ENCODE data around the gene CNBD2.
"Not testable (repeated sequence)": the region's sequence is repeated elsewhere in the genome, so short reads cannot be mapped to it uniquely, and the experiment has no call there.

Gene CNBD2

GRCh38 chr20:35975576-35976373 is 7.4 kb downstream of the CNBD2 start:
- no peak for DNase-seq (ENCODE audit: low spot score)

DNA sequence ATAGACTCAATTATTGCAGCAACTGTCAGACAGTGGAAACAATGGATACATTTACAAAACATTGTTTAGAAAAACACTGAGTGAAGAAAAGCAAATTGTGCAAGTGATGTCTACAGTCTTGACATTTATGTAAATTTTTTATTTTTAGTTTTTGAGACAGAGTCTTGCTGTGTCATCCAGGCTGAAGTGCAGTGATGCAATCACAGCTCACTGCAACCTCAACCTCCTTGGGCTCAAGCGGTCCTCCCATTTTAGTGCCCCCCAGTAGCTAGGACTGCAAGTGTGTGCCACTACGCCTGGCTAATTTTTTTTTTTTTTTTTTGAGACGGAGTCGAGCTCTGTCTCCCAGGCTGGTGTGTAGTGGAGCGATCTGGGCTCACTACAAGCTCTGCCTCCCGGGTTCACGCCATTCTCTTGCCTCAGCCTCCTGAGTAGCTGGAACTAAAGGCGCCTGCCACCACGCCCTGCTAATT is 9.7 kb downstream of the CNBD2 start:
- no peak for DNase-seq (ENCODE audit: low spot score)

DNA sequence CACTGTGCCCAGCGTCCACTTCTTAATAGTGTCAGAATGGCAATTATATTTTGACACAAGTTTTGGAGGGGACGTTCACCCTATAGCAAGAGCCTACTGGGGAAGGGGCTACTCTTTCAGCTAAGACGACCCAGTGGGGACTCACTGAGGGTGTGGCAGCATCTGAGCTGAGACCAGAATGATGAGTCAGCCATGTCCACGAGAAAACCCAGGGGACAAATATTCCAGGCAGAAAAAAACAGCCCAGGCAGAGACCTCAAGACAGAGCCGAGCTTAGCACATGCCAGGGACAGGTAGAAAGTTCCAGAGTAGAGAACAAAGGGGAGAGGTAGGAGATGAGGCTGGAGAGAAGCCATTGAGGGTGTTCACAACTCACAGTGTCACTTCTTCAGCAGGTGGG is 11.2 kb downstream of the CNBD2 start:
- DNase-seq (ENCODE audit: low spot score), result no peak

GRCh38 chr20:35981969-35982368 is 13.6 kb downstream of the CNBD2 start:
- no peak for DNase-seq (ENCODE audit: low spot score)

- DNase-seq (ENCODE audit: low spot score), result no peak
Observed at GRCh38 chr20:35984382-35984781, 16.0 kb downstream of the CNBD2 start.

GRCh38 chr20:35985806-35986205 is 17.4 kb downstream of the CNBD2 start:
- no peak for DNase-seq (ENCODE audit: low spot score)

DNA sequence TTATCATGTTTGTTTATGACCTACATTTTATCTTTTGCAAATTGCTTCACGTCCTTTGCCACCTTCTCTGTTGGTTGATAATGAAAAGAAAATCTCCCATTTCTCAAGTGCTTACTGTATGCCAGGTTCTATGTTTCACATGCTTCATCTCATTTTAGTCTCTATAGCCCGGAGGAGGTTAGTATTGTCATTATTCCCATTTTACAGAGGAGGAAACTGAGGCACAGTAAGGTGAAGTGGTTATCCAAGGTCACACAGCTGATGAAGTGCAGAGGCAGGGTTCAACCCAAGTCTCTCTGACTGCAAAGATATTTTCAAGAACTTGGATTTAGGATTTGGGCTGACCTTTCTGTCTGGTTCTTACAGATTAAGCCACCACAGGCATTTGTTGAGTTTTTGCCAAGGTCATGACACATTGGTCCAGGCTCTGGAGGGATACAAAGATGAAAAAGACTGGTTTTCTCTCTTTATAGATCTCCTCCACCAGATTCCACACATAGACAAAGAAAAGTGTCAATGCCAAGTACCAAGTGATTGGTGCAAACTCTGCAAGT is 20.6 kb downstream of the CNBD2 start:
- DNase-seq (ENCODE audit: low spot score), result no peak

GRCh38 chr20:35991142-35991771 is 22.9 kb downstream of the CNBD2 start:
- peak; percentile 62 for DNase-seq (ENCODE audit: low spot score)

GRCh38 chr20:35992713-35993335 is 24.4 kb downstream of the CNBD2 start:
- DNase-seq (ENCODE audit: low spot score), result peak; percentile 89

DNA sequence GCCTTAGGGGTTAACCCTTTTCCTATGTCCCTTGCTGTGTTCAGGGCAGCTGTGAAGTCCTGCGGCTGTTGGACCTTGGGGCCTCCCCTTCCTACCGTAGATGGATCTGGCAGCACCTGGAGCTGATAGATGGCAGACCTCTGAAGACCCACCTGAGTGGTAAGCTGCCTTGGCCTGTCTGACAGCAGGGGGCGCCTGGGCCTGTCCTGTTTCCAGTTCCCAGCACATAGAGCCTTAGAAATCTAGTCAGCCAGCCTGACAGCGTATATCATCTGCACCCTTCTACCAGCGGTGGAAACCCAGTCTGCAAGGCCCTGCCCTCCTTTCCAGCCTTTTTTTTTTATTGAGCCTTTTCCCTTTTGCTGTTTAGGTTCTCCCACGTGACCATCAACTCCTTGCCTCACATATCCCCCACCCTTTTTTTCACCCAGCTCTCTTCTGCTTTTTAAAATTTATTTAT is 26.6 kb downstream of the CNBD2 start:
- DNase-seq (ENCODE audit: low spot score), result peak; percentile 89

- DNase-seq (ENCODE audit: low spot score), result not testable (repeated sequence)
Observed at GRCh38 chr20:35996492-35996891, 28.1 kb downstream of the CNBD2 start.

GRCh38 chr20:36001331-36001730 is 32.9 kb downstream of the CNBD2 start:
- DNase-seq (ENCODE audit: low spot score), result not testable (repeated sequence)

DNA sequence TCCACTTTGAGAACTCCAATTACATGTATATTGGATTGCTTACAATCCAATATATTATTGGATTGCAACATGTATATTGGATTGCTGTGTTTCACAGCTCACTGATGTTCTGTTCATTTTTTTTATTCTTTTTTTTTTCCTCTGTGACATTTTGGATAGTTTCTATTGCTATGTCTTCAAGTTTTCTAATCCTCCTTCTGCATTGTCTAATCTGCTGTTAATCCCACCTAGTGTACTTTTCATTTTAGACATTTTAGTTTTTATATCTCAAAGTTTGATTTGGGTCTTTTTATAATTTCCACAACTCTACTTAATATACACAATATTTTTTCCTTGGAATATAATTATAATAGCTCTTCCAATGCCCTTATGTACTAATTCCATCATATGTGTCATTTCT is 34.5 kb downstream of the CNBD2 start:
- DNase-seq (ENCODE audit: low spot score), result no peak

- no peak for DNase-seq (ENCODE audit: low spot score)
Observed at GRCh38 chr20:36004045-36004444, 35.7 kb downstream of the CNBD2 start.

GRCh38 chr20:36008461-36009035 is 40.2 kb downstream of the CNBD2 start:
- DNase-seq (ENCODE audit: low spot score), result no peak

DNA sequence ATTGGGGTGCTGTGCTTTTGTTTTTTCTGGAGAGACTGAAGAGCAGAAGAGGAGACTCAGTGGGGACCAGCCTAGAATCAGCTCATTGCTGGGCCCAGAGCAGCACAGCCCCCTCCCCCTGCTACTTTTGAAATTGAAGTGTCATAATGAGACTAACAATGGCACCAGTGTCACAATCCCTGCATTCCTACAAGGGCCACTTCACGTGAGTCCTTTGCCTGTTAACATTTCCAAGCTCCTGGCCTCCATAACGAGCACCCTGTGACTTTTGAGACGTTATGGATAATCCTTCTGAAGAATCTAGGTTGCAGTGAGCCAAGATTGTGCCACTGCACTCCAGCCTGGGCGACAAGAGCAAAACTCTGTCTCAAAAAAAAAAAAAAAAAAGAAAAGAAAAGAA is 41.7 kb downstream of the CNBD2 start:
- DNase-seq (ENCODE audit: low spot score), result no peak

DNA sequence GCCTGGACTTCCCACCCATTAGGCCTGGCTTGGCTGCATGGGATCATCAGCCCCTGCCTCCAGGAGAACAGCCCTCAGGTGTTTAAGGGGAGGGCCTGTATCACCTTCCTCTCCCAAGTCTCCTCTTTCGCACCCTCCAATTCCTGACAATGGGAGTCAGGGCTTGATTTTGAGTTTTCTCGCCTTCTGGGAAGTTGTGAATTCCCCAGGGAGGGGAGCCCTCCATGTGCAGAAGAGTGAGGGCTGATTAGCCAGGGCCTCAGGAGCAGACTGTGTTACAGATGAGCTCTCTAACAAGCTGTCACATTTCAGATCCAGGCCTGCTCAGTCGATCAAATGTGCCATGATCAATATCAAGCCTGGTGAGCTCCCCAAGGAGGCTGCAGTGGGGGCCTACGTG is 42.4 kb downstream of the CNBD2 start:
- no peak for DNase-seq (ENCODE audit: low spot score)

DNA sequence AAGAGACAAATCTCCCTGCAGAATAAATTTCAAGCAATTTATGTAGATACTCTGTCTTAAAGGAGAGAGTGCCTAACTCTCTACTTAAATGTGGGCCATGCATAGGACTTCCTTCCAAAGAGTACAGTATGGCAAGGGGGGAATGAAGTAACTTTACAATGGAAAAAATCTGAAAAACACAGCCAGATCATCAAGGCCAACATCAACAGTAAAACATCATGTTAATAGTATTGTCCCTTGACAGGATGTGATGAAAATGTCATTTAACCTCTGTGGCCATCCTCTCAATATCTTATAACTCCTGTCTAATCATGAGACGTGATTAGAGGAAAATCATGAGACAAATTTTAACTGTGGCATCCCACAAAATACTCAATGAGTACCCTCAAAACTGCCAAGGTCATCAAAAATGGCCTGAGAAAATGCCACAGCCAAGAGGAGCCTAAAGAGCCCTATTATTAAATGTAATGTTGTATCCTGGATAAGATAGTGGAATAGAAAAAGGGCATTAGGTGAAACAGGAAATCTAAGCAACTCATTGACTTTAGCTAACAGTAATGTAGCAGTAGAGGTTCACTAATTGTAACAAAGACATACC is 47.5 kb downstream of the CNBD2 start:
- DNase-seq (ENCODE audit: low spot score), result no peak

- DNase-seq (ENCODE audit: low spot score), result peak; percentile 85
Observed at GRCh38 chr20:36017048-36017951, 48.9 kb downstream of the CNBD2 start.

- DNase-seq (ENCODE audit: low spot score), result no peak
Observed at GRCh38 chr20:36018208-36018988, 50.0 kb downstream of the CNBD2 start.
